Prostate gland (tissue), 1 donor: Measurements from ENCODE around the gene PLCB4.

Source experiments
- POLR2A ChIP-seq: fragments of 450-650 bp; IDR thresholded peaks from one replicate; pipeline ENCODE4 v1.6.1; 2016; ENCODE audit warnings: antibody characterized with exemption, mild to moderate bottlenecking
- POLR2AphosphoS5 ChIP-seq: sonication (generic); formaldehyde crosslinking; IDR thresholded peaks from one replicate; pipeline ENCODE4 v1.6.1; 2017; ENCODE audit warnings: antibody characterized with exemption

DNA sequence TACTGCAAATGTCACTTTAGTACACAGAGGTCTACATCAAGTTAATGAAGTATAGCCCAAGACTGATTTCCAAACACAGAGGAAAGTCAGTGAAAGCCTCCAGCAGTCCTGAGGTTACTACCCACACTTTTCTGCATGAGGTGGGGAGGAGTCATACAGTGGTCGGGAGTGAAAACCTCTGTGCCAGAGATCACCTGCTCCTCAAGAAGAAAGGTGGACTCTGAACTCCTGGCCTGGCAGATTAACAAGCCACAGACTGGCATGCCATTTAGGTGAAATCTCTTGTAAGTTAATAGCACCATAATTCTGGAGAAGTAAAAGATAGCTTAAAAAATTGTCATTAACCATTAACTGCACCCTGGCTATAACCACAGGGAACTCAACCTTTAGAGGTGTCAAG lies 320.5 kb downstream of the PLCB4 start:
- TF ChIP-seq POLR2A, result no peak
- no peak for TF ChIP-seq POLR2AphosphoS5
